Stimulated activated CD8-positive, alpha-beta memory T cell treated with anti-CD3 and anti-CD28 coated beads, Interleukin-7, amount 100 ng/mL, for 48 hours (primary cell): ENCODE results near the gene AOAH.
"Not testable (repeated sequence)": the region's sequence is repeated elsewhere in the genome, so short reads cannot be mapped to it uniquely, and the experiment has no call there.

Source experiments
- DNase-seq, 2 donors: peaks; one replicate each; pipeline ENCODE4 v3.0.0-alpha.2; 2020; ENCODE audit warnings: low read depth in 1 of 2; ENCODE audit errors: extremely low read depth in 1 of 2

Gene AOAH

DNA sequence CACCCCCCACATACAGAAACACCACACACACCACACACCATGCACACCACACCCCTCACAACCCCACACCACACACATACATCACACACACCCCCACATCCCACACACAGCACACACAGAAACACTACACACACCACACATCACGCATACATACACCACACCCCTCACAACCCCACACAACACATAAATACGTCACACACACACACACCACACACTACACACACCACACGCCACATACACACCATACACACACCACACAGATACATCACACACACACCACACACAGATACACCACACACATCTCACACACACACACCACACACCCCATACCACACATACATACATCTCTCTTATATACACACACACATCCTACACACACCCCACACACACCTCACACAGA is 208.4 kb downstream of the AOAH start:
- no peak for DNase-seq

DNA sequence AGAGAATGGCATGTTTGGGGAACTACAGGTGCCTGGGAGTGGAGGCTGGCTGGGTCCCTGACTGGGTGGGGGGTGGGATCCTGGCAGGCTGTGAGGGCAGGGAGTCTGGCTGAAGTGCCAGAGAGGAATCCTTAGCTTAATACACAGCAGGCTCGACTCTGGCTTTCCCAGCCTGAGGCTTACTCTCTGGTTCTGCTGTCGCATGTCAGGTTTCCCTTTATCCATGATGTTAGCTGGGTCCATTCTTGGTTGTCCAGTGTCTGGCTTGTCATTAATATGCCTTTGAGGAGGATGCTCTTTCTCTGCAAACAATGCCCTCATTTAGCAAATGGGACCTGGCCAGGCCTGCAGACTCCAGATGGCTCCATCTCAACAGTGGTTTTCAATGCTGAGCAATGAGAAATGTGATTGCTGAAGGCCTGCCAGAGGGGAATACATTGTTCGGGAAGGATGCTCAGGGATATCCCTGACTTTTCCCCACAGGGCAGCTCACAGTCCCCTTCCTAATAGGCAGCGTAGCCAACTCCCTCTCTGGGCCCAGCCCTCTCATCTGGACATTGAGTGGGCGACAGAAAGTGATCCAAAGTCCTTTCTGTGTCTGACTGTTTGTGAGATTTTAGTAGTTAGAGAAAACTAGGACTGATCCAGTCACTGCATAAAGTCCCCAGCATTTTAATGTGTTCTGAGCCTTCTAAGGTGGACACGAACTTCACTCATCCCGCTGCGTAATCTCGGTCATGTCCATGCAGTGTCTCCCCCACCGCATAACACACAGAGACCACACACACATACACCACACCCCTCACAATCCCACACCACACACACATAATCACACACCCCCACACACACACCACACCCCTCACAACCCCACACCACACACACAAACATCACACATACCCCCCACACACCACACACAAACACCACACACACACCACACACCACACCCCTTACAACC is 209.7 kb downstream of the AOAH start:
- no peak for DNase-seq

DNA sequence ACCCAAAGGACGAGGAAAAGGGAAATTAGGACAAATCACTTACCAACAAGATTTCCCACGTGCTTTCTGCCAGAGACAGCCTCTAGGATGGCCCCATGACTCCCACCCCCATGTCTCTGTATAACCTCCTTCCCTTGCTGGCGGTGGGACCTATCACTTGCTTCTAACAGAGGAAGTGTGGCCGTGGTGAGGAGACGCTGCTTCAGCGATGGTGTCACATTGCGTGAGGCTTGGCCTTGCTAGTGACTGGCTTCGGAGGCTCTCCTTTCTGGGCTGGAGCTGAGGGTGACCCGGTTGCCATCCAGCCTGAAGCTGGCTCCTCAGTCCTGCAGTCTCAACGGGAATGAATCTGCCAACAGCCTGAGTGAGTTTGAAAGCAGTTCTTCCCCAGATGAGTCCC is 210.9 kb downstream of the AOAH start:
- DNase-seq = no peak

DNA sequence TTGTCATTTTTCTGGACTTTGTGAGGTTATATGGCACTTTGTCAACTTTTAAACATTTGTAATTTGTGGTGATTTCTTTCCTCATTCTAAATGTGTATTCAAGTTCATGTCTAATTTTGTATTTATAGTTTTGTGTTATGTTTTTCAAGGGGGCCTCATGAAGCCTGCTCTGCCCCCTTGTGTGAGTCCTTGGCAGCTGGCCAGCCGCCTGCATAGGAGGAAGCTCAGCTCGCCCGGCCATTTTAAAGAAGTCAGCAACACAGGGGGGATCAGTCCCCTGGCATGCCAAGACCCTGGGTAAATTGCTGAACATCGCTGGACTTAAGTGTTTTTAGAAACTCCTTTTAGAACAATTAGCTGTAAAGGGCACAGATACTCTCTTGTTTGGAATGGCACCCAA is 211.7 kb downstream of the AOAH start:
- no peak for DNase-seq

DNA sequence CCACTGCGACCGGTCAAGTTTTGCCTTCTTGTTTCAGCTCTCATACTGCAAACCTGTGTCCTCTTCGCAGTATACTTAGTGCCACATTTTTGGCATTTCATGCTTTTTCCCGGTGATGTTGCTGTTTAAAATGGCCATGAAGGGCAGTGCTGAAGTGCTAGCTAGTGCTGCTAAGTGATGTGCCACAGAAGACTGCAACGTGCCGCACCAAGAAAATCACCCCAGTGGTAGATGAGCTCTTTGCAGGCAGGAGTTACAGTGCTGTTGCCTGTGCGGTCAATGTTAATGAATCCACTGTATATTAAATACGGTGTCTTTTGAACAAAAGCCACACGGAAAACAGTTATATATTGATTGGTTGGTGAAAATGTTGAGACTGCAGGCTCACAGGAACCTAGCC is 214.3 kb downstream of the AOAH start:
- no peak for DNase-seq

DNA sequence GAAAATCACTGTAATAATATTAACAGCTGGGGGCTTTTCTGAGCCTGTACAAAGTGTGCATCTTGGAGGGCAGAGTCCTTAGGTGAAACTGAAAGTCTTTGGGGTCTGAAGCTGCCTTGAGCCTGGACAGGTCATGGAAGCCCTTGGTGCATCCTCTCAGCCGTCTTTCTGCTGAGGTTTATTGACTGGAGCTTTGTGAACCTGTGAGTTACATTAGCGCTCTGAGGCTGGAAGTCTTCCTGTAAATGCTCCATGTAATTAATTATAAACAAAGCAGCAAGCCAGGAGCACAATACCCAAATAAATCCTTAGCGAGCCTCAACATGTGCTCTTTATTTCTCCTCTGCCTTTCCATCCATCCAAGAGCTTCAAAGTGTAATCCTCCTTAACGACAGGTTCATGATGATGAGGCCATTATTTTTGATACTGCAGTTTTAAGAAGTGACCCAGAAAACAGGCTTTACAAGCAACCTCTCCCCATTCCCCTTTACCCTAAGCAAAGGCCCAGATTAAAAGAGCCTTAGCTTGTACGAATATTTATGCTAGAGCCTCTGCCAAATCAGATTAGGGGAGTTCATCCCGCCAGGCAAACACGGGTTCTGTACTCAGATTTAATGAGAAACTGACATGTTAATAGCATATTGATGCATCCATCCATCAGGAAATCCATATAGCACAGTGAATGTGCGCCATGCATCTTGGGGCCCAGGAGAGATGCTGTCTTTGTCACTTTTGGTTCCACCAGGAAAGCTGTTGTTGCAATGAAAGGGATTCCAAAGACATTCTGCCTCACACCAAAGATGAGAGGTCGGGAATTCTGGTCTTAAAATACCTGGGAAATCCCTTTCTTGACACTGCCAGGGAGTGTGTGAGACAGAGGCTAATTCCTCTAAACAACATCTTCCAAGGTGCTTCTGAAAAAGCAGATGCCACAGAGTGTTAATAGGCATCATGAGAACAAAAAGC is 216.5 kb downstream of the AOAH start:
- DNase-seq = no peak

DNA sequence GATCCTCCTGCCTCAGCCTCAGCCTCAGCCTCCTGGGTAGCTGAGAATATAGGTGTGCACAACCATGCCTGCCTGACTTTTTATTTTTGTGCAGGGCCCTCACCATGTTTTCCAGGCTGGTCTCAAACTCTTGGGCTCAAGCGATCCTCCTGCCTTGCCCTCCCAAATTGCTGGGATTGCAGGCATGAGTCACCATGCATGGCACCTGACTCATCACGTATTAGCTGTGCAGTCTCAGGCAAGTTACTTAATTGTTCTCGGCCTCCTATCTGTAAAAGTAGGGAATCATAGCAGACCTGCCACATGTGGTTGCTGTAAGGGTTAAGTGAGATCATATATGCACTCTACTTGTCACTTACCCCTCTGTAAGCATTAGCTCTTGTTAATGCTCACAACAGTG is 217.5 kb downstream of the AOAH start:
- DNase-seq = no peak

DNA sequence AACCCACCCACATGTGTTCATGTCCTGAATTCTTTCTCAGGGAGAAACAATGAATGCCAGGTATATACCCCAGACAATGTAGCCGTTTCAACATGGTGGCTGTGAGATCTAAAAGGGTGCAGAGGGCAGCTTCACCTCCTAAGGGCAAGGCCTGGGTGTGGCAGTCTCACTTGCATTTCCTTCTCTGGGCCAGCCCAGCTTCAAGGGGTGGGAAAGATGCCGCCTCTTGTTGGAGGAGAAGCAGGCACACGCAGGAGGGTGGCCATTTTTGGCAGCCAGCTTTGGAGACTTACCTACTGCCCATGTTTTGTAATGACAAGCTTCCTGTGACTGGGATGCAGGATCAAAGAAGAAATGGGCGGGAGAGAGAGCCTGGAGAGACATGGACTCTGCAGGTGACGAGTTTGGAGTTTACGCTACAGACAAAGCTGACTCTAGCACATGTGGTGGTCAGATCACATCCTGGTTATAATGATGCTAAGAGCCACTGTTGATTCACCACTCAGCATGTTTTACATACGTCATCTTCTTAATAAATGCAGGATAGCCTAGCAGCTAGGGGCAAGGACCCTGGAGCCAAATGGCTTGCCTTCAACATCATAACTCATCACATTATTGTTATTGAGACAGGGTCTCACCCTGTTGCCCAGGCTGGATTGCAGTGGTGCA is 218.0 kb downstream of the AOAH start:
- no peak for DNase-seq

DNA sequence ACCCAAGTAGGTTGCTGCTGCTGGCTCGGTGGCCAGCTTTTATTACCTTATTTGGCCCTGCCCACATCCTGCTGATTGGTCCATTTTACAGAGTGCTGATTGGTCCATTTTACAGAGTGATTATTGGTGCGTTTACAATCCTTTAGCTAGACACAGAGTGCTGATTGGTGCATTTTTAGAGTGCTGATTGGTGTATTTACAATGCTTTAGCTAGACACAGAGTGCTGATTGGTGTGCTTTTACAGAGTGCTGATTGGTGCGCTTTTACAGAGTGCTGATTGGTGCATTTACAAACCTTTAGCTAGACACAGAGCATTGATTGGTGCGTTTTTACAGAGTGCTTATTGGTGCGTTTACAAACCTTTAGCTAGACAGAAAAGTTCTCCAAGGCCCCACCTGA is 219.7 kb downstream of the AOAH start:
- not testable (repeated sequence) for DNase-seq

DNA sequence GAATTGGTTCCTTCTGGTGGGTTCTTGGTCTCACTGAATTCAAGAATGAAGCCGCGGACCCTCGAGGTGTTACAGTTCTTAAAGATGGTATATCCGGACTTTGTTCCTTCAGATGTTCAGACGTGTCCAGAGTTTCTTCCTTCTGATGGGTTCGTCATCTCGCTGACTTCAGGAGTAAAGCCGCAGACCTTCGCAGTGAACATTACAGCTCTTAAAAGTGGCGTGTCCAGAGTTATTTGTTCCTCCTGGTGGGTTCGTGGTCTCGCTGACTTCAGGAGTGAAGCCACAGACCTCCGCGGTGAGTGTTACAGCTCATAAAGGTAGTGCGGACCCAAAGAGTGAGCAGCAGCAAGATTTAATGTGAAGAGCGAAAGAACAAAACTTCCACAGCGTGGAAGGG is 220.1 kb downstream of the AOAH start:
- not testable (repeated sequence) for DNase-seq

DNA sequence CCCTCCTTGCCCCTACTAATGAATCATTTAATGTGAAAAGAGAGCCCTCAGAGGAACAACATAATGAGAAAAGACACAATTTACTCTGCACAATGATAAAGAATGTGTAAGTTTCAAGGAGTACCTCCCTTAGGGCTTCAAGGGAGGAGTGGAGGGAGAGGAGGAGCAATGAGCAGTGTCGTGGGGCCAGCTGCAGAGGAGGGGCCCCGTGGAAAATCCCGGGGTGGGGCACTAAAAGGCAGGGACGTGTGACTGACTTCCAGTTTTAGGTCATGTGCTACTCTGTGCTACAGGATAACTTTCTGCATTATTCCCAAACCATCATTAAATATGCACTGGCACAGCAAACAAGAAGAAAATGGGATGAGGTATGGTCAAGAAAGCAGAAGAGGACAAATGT is 226.5 kb downstream of the AOAH start:
- DNase-seq = no peak

DNA sequence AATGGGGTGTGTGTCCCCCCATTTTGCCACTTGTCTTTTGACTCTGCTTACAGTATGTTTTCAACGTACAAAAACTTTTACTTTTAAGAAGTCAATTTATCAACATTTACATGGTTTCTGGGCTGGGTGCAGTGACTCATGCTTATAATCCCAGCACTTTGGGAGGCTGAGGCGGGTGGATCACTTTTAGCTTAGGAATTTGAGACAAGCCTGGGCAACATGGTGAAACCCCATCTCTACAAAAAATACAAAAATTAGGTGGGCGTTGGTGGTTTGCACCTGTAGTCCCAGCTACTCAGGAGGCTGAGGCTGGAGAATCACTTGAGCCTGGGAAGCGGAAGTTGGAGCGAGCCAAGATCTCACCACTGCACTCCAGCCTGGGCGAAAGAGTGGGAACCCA is 227.1 kb downstream of the AOAH start:
- not testable (repeated sequence) for DNase-seq

DNA sequence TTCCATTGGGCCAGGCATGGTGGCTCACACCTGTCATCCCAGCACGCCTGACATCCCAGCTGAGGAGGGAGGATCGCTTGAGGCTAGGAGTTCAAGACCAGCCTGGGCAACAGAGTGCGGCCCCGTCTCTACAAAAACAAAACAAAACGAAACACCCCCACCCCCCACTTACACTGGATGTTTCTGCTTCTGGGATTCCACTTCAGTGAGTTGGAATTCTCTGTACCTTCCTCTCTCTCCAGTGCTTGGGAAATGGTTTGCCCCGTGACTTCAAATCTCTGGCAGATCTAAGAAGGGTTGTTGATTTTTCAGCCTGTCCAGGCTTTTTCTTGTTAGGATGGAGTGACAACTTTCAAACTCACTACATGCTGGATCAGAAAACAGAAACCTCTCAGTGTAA is 227.7 kb downstream of the AOAH start:
- DNase-seq = no peak

DNA sequence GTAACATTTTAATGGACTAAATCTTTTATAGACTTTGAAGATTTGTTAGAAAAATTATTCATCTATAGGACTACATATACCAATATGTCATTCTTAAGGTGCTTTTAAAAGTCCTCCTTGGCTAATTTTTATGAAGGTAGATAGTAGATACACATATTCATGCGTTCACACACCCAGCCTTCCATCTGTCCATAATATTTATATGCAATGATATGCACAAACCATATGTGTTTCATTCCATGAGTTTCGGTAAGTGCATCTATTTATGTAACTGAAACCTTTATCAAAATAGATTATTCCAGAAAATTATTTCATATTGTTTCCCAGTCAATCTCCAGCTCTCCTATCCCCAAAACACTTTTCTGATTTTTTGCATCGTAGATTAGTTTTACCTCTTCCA is 233.0 kb downstream of the AOAH start:
- no peak for DNase-seq

DNA sequence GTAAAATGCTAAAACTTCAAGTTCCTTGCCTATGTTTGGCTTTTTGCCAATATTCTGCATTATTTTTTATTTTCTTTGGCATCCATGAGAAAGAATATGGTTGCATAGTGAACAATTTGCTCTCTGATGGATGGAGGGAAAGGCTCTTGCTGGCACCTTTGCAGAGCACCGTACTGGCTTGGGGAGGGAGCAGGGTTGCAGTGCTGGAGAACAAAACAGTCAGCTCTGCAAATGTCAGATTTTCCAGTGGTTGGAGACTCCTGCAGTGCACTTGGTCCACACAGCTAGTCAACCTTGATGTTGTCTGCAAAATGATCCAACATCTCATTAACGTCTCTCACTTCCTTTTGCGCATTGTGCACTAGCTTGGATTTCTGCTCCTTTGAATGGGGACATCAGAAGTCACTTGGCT is 233.9 kb downstream of the AOAH start:
- DNase-seq = no peak

DNA sequence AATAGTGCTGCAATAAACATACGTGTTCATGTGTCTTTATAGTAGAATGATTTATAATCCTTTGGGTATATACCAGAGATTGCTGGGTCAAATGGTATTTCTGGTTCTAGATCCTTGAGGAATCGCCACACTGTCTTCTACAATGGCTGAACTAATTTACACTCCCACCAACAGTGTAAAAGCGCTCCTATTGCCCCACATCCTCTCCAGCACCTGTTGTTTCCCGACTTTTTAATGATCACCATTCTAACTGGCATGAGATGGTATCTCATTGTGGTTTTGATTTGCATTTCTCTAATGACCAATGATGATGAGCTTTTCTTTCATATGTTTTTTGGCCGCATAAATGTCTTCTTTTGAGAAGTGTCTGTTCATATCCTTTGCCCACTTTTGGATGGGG is 235.6 kb downstream of the AOAH start:
- not testable (repeated sequence) for DNase-seq

DNA sequence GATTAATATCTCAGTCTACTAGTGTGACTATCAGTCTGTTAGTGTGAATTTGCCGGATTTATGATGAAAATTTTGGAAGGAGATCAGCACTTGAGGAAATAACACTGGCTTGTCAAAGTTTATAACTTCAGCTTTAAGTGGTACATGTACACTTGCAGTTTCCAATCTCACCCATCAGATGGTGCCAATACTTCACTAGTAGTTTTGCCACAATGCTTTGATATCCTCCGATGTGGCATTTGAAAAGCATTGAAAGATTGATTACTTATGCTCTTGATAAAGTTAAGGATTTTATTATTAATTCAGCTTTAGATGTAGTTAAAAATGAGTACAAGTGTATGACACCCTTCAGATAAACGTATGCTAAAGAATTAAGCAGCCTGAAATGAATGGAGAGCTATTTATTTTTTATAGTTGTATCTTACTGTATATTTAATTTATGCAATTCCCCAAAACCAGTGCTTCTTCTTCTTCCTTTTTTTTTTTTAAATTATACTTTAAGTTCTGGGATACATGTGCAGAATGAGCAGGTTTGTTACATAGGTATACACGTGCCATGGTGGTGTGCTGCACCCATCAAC is 236.4 kb downstream of the AOAH start:
- no peak for DNase-seq

DNA sequence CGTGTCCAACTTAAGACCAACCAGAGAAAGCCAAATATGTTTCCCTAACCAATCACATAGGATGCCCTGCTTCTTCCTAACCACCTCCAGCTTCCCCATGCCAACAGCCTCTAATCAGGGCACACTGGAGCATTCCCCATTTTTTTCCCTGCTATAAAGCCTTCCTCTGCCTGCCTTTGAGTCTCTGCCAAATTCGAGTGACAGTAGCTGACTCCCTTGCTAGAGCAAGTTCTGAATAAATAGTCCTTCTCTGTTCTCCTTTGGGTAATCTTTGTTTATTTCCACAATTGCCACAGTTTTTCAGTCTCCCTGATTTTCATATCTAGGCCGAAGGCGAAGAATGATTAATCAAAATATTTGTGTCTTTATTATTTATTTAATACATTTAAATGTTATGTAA is 238.0 kb downstream of the AOAH start:
- DNase-seq = no peak

DNA sequence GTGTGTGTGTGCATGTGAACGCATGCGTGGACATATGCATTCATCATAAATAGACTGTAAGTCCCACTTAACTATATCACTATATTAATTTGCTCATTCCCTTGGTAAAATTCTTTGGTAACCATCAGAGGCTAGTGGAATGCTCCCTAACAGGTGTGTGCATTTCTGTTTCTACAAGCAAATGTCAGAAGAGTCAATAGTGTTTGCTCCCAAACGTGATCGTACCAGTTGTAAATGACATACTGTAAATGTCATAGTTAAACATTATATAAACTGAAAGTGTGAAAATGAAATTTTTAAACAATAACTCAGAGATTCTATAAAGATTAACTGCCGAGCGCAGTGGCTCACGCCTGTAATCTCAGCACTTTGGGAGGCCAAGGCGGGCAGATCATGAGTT is 240.0 kb downstream of the AOAH start:
- no peak for DNase-seq

DNA sequence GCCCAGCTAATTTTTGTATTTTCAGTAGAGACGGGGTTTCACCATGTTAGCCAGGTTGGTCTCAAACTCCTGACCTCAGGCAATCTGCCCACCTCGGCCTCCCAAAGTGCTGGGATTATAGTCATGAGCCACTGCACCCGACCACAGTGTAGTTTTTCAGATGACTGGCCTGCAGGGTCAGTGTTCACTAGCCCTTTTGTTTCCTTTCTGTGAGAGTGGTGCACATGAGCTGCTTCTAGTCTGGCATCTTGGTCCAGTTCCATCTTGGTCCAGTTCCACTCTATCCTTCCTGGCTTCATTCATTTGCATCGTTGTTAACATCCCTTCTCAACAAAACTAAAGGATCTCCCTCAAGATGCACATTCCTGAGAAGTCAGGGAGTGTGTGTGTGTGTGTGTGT is 240.4 kb downstream of the AOAH start:
- DNase-seq = not testable (repeated sequence)

DNA sequence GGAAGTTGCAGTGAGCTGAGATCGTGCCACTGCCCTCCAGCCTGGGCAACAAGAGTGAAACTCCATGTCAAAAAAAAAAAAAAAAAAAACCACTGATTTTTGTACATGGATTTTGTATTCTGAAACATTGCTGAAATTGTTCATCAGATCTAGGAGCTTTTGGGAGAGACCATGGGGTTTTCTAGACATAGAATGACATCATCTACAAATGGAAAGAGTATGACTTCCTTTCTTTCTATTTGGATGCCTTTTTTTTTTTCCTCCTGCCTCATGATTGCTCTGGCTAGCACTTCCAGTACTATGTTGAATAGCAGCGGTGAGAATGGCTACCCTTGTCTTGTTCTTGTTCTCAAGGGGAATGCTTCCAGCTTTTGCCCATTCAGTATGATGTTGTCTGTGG is 245.5 kb downstream of the AOAH start:
- DNase-seq = no peak
